Calu3 (cell line): Measurements from ENCODE around the gene COX4I1. TPM values are rescaled to one million over a fixed set of nuclear protein-coding genes. Genes with fewer than 3 reads are reported as not detected.

Source experiments
- BruUV-seq: library from RNA; stranded (reverse); fragments of 400-500 nt; replicated peaks from 2 replicates; lab custom pipeline; 2021; lab: Mats Ljungman, UMichigan
- CTCF ChIA-PET: fragments of 300-600 bp; sonication (Branson Sonifier 250); formaldehyde crosslinking; loops from one replicate; lab custom pipeline; 2022; ENCODE audit warnings: antibody characterized with exemption; lab: Charles Lee
- DNase-seq: peaks from one replicate; pipeline ENCODE4 v3.0.0; 2022
- H3K27ac Mint-ChIP-seq: one replicate; pipeline ENCODE4 v1.8.0; 2022; ENCODE audit warnings: mixed read lengths; ENCODE audit not compliant: unreplicated experiment
- H3K27me3 Mint-ChIP-seq: one replicate; pipeline ENCODE4 v1.8.0; 2022; ENCODE audit warnings: mixed read lengths; ENCODE audit not compliant: unreplicated experiment
- H3K36me3 Mint-ChIP-seq: one replicate; pipeline ENCODE4 v1.8.0; 2022; ENCODE audit warnings: mild to moderate bottlenecking, moderate library complexity, mixed read lengths; ENCODE audit not compliant: insufficient read depth, unreplicated experiment
- H3K4me1 Mint-ChIP-seq: one replicate; pipeline ENCODE4 v1.8.0; 2022; ENCODE audit warnings: mild to moderate bottlenecking, low read depth, mixed read lengths; ENCODE audit not compliant: unreplicated experiment
- H3K4me3 Mint-ChIP-seq: one replicate; pipeline ENCODE4 v1.8.0; 2022; ENCODE audit warnings: mild to moderate bottlenecking, low read depth, moderate library complexity, mixed read lengths; ENCODE audit not compliant: unreplicated experiment
- H3K9me3 Mint-ChIP-seq: one replicate; pipeline ENCODE4 v1.8.0; 2022; ENCODE audit warnings: low read depth, mixed read lengths; ENCODE audit not compliant: unreplicated experiment
- intact Hi-C: fragments of 100-400 bp; cut with micrococcal nuclease; formaldehyde crosslinking; loops from one replicate; pipeline ENCODE4 v1.10.0; 2022; ENCODE audit not compliant: unreplicated experiment
- total RNA-seq: library from RNA; stranded (reverse); gene quantifications from 2 replicates; pipeline ENCODE4 v1.2.3, GENCODE V29; 2022
- TF ChIP-seq, protein P1 (sequence below): fragments of 200-600 bp; IDR thresholded peaks from one replicate; pipeline ENCODE4 v1.8.0; 2022; ENCODE audit warnings: antibody characterized with exemption; ENCODE audit not compliant: unreplicated experiment

The COX4I1 gene
- total RNA-seq, 1 experiment from 2014 or later = 639 TPM

GRCh38 chr16:85750827-85751697 is 48.4 kb upstream of the COX4I1 start, which contains the start of gene C16orf74:
Gene C16orf74 (minus strand): TSS chr16:85751096. CDS start chr16:85735217, 15,879 bp downstream.
- BruUV-seq = no TSS peak
- DNase-seq = peak; percentile 51
- CTCF ChIA-PET = interaction anchor here (0.8 kb wide), 1 partner anchor 104 kb away, joined by 3 read pairs; no protein-coding TSS in a partner anchor
- no peaks in the 10 kb centered on the region for H3K9me3 Mint-ChIP-seq
- peaks cover 12% of the 10 kb centered on the region for H3K36me3 Mint-ChIP-seq
- H3K4me1 Mint-ChIP-seq = peaks cover 41% of the 10 kb centered on the region
- TF ChIP-seq, protein P1, sequence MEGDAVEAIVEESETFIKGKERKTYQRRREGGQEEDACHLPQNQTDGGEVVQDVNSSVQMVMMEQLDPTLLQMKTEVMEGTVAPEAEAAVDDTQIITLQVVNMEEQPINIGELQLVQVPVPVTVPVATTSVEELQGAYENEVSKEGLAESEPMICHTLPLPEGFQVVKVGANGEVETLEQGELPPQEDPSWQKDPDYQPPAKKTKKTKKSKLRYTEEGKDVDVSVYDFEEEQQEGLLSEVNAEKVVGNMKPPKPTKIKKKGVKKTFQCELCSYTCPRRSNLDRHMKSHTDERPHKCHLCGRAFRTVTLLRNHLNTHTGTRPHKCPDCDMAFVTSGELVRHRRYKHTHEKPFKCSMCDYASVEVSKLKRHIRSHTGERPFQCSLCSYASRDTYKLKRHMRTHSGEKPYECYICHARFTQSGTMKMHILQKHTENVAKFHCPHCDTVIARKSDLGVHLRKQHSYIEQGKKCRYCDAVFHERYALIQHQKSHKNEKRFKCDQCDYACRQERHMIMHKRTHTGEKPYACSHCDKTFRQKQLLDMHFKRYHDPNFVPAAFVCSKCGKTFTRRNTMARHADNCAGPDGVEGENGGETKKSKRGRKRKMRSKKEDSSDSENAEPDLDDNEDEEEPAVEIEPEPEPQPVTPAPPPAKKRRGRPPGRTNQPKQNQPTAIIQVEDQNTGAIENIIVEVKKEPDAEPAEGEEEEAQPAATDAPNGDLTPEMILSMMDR = no peak
- peaks cover 43% of the 10 kb centered on the region for H3K27me3 Mint-ChIP-seq
- H3K27ac Mint-ChIP-seq = no peak within 1 kb of the TSS
- H3K4me3 Mint-ChIP-seq = peak within 1 kb of the TSS; percentile 91
- intact Hi-C loops = loop anchor here (2.0 kb wide), 1 partner anchor 32 kb away; no protein-coding TSS in a partner anchor

- intact Hi-C loops = loop anchor here (2.0 kb wide), 1 partner anchor 33 kb away; no protein-coding TSS in a partner anchor
- no TSS peak for BruUV-seq
- CTCF ChIA-PET = no interaction called here
- no peak for DNase-seq
- Mint-ChIP-seq H3K27me3 (peaks cover 49% of the 10 kb centered on the region), H3K9me3 (no peaks in the 10 kb centered on the region), H3K27ac (no peak overlapping the region), H3K4me1 (peaks cover 35% of the 10 kb centered on the region), H3K36me3 (peaks cover 6% of the 10 kb centered on the region), H3K4me3 (peak overlapping the region; percentile 91)
- TF ChIP-seq, protein P1 = no peak
These were observed 47.6 kb upstream of the COX4I1 start for GRCh38 chr16:85751698-85752501.

- BruUV-seq = no TSS peak
- intact Hi-C loops = no loop called here
- DNase-seq = peak; percentile 62
- TF ChIP-seq, protein P1 = no peak
- CTCF ChIA-PET = no interaction called here
- Mint-ChIP-seq H3K4me1 (peaks cover 34% of the 10 kb centered on the region), H3K27me3 (peaks cover 49% of the 10 kb centered on the region), H3K4me3 (no peak overlapping the region), H3K36me3 (peaks cover 6% of the 10 kb centered on the region), H3K9me3 (no peaks in the 10 kb centered on the region), H3K27ac (peak overlapping the region; percentile 9)
These were observed 46.7 kb upstream of the COX4I1 start for GRCh38 chr16:85752511-85753420.
